SU-DHL-6 (cell line): Measurements from ENCODE around the gene C1QC.
"Not testable (repeated sequence)": the region's sequence is repeated elsewhere in the genome, so short reads cannot be mapped to it uniquely, and the experiment has no call there.

Source experiments
- H2AFZ ChIP-seq: fragments of 200-600 bp; sonication (generic); 2 replicates; pipeline ENCODE4 v1.6.1; 2014; ENCODE audit warnings: low read depth, mild to moderate bottlenecking, moderate library complexity, mixed read lengths, antibody characterized with exemption, low read length; ENCODE audit not compliant: severe bottlenecking
- H3F3A ChIP-seq: fragments of 200-600 bp; shearing (Covaris generic); 2 replicates; pipeline ENCODE4 v1.6.0; 2016; ENCODE audit warnings: antibody characterized with exemption, mild to moderate bottlenecking; ENCODE audit not compliant: insufficient read depth
- H3K27ac ChIP-seq: fragments of 200-600 bp; sonication (generic); 2 replicates; pipeline ENCODE4 v1.5.1; 2016; ENCODE audit warnings: low read depth, mild to moderate bottlenecking, low read length, moderate library complexity, mixed read lengths
- H3K27me3 ChIP-seq: fragments of 200-600 bp; sonication (generic), shearing (Covaris generic); 2 replicates; pipeline ENCODE4 v1.6.0; 2014; ENCODE audit warnings: mild to moderate bottlenecking, low read length
- H3K36me3 ChIP-seq: fragments of 200-600 bp; sonication (generic); 2 replicates; pipeline ENCODE4 v1.6.1; 2014; ENCODE audit warnings: mild to moderate bottlenecking, low read length, mixed read lengths
- H3K4me2 ChIP-seq: fragments of 300-600, 200-600 bp; shearing (Covaris generic), sonication (generic); 2 replicates; pipeline ENCODE4 v1.6.0; 2014; ENCODE audit warnings: low read length, low read depth, mild to moderate bottlenecking; ENCODE audit not compliant: poor library complexity, severe bottlenecking
- H3K4me3 ChIP-seq: fragments of 200-600 bp; sonication (generic); 2 replicates; pipeline ENCODE4 v1.5.1; 2014; ENCODE audit warnings: antibody characterized with exemption, low read length, mild to moderate bottlenecking, mixed read lengths; ENCODE audit not compliant: insufficient read depth, poor library complexity, severe bottlenecking
- H3K79me2 ChIP-seq: fragments of 200-600 bp; sonication (generic); 2 replicates; pipeline ENCODE4 v1.6.1; 2014; ENCODE audit warnings: mild to moderate bottlenecking, low read length, moderate library complexity; ENCODE audit not compliant: insufficient read depth
- H3K9ac ChIP-seq: fragments of 200-600 bp; sonication (generic); 2 replicates; pipeline ENCODE4 v1.7.0; 2014; ENCODE audit warnings: mild to moderate bottlenecking, low read length
- H3K9me2 ChIP-seq: fragments of 200-600 bp; sonication (generic); replicated peaks from 2 replicates; pipeline ENCODE4 v1.6.1; 2014; ENCODE audit warnings: low read length; ENCODE audit not compliant: insufficient read depth
- H3K9me3 ChIP-seq: fragments of 200-600 bp; sonication (generic); 2 replicates; pipeline ENCODE4 v1.6.1; 2014; ENCODE audit warnings: low read length, mixed read lengths; ENCODE audit not compliant: insufficient read depth
- H4K20me1 ChIP-seq: fragments of 200-600 bp; sonication (generic); 2 replicates; pipeline ENCODE4 v1.6.1; 2014; ENCODE audit warnings: low read depth, mild to moderate bottlenecking, antibody characterized with exemption, low read length, moderate library complexity, mixed read lengths
- EZH2phosphoT487 ChIP-seq: fragments of 200-600 bp; sonication (generic), shearing (Covaris generic); conservative IDR thresholded peaks from 2 replicates; pipeline ENCODE4 v1.6.1; 2018; ENCODE audit warnings: mild to moderate bottlenecking, antibody characterized with exemption, low read length, moderate library complexity, mixed read lengths
- TF ChIP-seq, protein P1 (sequence below): fragments of 200-600 bp; sonication (generic); IDR thresholded peaks from one replicate; pipeline ENCODE4 v1.5.1; 2017; ENCODE audit warnings: antibody characterized with exemption, mild to moderate bottlenecking, low read length, moderate library complexity; ENCODE audit not compliant: insufficient read depth, poor library complexity, severe bottlenecking

C1QC gene

DNA sequence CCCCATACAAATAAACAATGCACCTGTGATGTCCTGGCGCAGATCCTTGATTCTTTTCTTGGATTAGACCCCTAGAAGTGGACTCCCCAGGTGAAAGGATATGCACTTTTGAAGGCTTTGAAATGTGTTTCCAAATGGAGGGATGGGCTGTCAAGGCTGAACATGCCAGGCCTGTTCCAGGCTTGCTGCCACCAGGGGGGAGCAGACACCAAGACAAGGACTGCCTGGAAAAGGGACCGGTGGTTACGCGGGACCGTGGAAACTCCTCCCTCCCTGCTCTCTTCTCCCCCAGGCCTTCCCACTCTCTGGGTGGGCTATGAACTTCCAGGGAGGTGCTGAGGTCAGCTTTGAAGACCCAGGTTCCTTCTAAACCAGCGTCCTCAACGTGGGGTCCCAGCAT, 22.3 kb downstream of the C1QC start:
- no peak overlapping the region for H3K27ac ChIP-seq
- no peaks in the 10 kb centered on the region for H3K79me2 ChIP-seq
- no peak overlapping the region for H2AFZ ChIP-seq
- no peak overlapping the region for H3K4me2 ChIP-seq
- no peaks in the 10 kb centered on the region for H3F3A ChIP-seq
- TF ChIP-seq, protein P1, sequence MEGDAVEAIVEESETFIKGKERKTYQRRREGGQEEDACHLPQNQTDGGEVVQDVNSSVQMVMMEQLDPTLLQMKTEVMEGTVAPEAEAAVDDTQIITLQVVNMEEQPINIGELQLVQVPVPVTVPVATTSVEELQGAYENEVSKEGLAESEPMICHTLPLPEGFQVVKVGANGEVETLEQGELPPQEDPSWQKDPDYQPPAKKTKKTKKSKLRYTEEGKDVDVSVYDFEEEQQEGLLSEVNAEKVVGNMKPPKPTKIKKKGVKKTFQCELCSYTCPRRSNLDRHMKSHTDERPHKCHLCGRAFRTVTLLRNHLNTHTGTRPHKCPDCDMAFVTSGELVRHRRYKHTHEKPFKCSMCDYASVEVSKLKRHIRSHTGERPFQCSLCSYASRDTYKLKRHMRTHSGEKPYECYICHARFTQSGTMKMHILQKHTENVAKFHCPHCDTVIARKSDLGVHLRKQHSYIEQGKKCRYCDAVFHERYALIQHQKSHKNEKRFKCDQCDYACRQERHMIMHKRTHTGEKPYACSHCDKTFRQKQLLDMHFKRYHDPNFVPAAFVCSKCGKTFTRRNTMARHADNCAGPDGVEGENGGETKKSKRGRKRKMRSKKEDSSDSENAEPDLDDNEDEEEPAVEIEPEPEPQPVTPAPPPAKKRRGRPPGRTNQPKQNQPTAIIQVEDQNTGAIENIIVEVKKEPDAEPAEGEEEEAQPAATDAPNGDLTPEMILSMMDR = no peak
- no peak for TF ChIP-seq EZH2phosphoT487
- no peaks in the 10 kb centered on the region for H4K20me1 ChIP-seq
- no peaks in the 10 kb centered on the region for H3K36me3 ChIP-seq
- no peaks in the 10 kb centered on the region for H3K9me3 ChIP-seq
- H3K4me3 ChIP-seq = no peak overlapping the region
- H3K9ac ChIP-seq = no peak overlapping the region
- no peaks in the 10 kb centered on the region for H3K9me2 ChIP-seq
- no peaks in the 10 kb centered on the region for H3K27me3 ChIP-seq

DNA sequence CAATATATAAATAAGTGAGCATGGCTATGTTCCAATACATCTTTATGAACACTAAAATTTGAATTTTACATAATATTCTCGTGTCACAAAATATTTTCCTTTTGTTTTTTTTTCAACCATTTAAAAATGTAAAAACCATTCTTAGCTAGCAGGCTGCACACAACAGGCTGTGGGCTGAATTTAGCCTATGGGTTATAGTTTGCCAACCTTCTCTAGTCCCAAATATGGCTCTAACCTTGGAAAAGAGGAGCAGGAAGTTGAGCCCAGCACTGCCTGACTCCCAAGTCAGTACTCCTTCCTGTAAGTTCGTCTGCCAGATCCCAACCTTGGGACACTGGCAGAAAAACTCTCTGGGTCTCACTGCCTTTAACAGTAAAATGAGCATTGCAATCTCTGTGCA, 23.0 kb downstream of the C1QC start:
- Histone ChIP-seq H3K27me3 (no peaks in the 10 kb centered on the region), H3K36me3 (no peaks in the 10 kb centered on the region), H3F3A (no peaks in the 10 kb centered on the region), H3K79me2 (no peaks in the 10 kb centered on the region), H3K4me3 (no peak overlapping the region), H2AFZ (no peak overlapping the region), H3K4me2 (no peak overlapping the region), H4K20me1 (no peaks in the 10 kb centered on the region), H3K9me3 (no peaks in the 10 kb centered on the region), H3K9ac (no peak overlapping the region), H3K27ac (no peak overlapping the region), H3K9me2 (no peaks in the 10 kb centered on the region)
- TF ChIP-seq, protein P1 = no peak
- TF ChIP-seq EZH2phosphoT487 = no peak

DNA sequence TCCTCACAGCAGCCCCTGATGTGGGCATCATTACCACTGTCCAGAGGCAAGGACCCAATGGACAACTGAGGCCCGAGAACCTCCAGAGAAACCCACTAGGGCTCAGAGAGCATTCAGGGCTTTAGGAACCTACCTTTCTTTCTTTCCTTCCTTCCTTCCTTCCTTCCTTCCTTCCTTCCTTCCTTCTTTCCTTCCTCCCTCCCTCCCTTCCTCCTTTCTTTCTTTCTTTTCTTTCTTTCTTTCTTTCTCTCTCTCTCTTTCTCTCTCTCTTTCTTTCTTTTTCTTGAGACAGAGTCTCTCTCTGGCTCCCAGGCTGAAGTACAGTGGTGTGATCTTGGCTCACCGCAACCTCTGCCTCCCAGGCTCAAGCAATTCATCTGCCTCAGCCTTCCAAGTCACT, 25.4 kb downstream of the C1QC start:
- not testable (repeated sequence) for H3K27me3 ChIP-seq, H3K9me3 ChIP-seq, H3K36me3 ChIP-seq, H3F3A ChIP-seq, H4K20me1 ChIP-seq, H3K4me3 ChIP-seq, H3K9me2 ChIP-seq, H2AFZ ChIP-seq, H3K79me2 ChIP-seq, H3K4me2 ChIP-seq, H3K27ac ChIP-seq, H3K9ac ChIP-seq

DNA sequence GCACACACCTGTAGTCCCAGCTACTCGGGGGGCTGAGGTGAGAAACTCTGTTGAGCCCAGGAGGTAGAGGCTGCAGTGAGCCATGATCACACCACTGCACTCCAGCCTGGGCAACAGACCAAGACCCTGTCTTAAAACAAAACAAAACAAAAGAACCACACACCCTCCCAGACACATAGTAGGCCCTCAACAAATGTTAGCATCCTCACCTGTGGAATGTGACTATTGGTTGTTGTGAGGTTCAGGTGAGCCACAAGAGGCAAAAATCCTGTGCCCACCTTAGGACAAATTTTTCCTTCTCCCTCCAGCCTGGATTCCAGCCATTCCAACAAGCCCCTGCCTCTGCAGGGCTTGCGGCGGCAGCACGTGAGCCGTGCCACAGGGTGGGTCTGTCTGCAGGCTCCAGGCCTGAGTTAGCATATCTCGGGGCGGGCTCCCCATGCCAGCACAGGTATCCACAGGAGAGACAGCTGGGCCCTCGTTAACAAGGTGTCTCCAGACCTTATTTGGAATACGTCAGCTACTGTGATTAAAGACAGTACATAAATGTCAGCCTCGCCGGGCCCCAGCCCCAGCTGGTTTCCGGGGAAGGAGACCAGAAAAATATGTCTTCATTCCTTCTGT, 27.0 kb downstream of the C1QC start:
- no peaks in the 10 kb centered on the region for H3K27me3 ChIP-seq

More for the DNA sequence above, 27.0 kb downstream of the C1QC start:
- Histone ChIP-seq H3K4me2 (no peak overlapping the region), H3K79me2 (no peaks in the 10 kb centered on the region), H3K27ac (no peak overlapping the region), H4K20me1 (no peaks in the 10 kb centered on the region), H2AFZ (no peak overlapping the region), H3K9ac (no peak overlapping the region), H3K9me2 (no peaks in the 10 kb centered on the region), H3K36me3 (no peaks in the 10 kb centered on the region), H3K9me3 (no peaks in the 10 kb centered on the region), H3K4me3 (no peak overlapping the region), H3F3A (no peaks in the 10 kb centered on the region)
- TF ChIP-seq EZH2phosphoT487 = no peak
- TF ChIP-seq, protein P1 = no peak
